ENCODE measurements around the gene BCAR3. TPM values are rescaled to one million over a fixed set of nuclear protein-coding genes. Genes with fewer than 3 reads are reported as not detected.

The BCAR3 gene
- total RNA-seq, 1 experiment from 2014 or later = 9.3 TPM

GRCh38 chr1:93678491-93678890, 3.1 kb downstream of the BCAR3 start:
- H3K9me3 Mint-ChIP-seq (ENCODE audit: unreplicated experiment) = no peaks in the 10 kb centered on the region
- no peak overlapping the region for H3K4me3 ChIP-seq (ENCODE audit: low read depth, low read length)
- H3K27ac Mint-ChIP-seq (ENCODE audit: unreplicated experiment) = no peak overlapping the region
- intact Hi-C loops (cut with micrococcal nuclease; ENCODE audit: unreplicated experiment) = loop anchor here (10.0 kb wide), 1 partner anchor 86 kb away; no protein-coding TSS in a partner anchor
- peaks cover 4% of the 10 kb centered on the region for H3K36me3 Mint-ChIP-seq (ENCODE audit: insufficient read depth, unreplicated experiment)
- TF ChIP-seq CTCF (IDR thresholded peaks at IDR 0.05; ENCODE audit: insufficient read depth in 1 of 2, low read depth in 1 of 2, low read length in 1 of 2, severe bottlenecking in 1 of 2, unreplicated experiment in 1 of 2) = no peak
- no peak for DNase-seq
- peaks cover 29% of the 10 kb centered on the region for H3K4me1 Mint-ChIP-seq (ENCODE audit: low read depth, unreplicated experiment)
- BruUV-seq (replicated peaks) = no TSS peak
- H3K27me3 ChIP-seq (replicated peaks; ENCODE audit: control insufficient read depth, insufficient read depth, low read length) = no peaks in the 10 kb centered on the region
- H3K4me3 Mint-ChIP-seq (ENCODE audit: unreplicated experiment) = no peak overlapping the region
- H3K36me3 ChIP-seq (ENCODE audit: control insufficient read depth, insufficient read depth, low read length) = no peaks in the 10 kb centered on the region
- no peaks in the 10 kb centered on the region for H3K27me3 Mint-ChIP-seq (ENCODE audit: insufficient read depth, unreplicated experiment)
- POLR2A ChIA-PET = no interaction called here
- CTCF ChIA-PET = interaction anchor here (0.6 to 1.2 kb wide), 2 partner anchors 135 to 169 kb away, joined by 3 read pairs; no protein-coding TSS in a partner anchor
- peaks cover 18% of the 10 kb centered on the region for H3K4me1 ChIP-seq
- H3K9me3 ChIP-seq = no peaks in the 10 kb centered on the region

GRCh38 chr1:93677729-93678128, 3.9 kb downstream of the BCAR3 start:
- intact Hi-C loops (cut with micrococcal nuclease; ENCODE audit: unreplicated experiment) = loop anchor here (10.0 kb wide), 1 partner anchor 87 kb away; no protein-coding TSS in a partner anchor

GRCh38 chr1:93676427-93676826, 5.2 kb downstream of the BCAR3 start:
- TF ChIP-seq CTCF (IDR thresholded peaks at IDR 0.05; ENCODE audit: insufficient read depth in 1 of 2, low read depth in 1 of 2, low read length in 1 of 2, severe bottlenecking in 1 of 2, unreplicated experiment in 1 of 2) = no peak
- no peak overlapping the region for H3K4me3 ChIP-seq (ENCODE audit: low read depth, low read length)
- Mint-ChIP-seq H3K27me3 (ENCODE audit: insufficient read depth, unreplicated experiment) (no peaks in the 10 kb centered on the region), H3K36me3 (ENCODE audit: insufficient read depth, unreplicated experiment) (peaks cover 14% of the 10 kb centered on the region), H3K4me1 (ENCODE audit: low read depth, unreplicated experiment) (peaks cover 39% of the 10 kb centered on the region), H3K9me3 (ENCODE audit: unreplicated experiment) (no peaks in the 10 kb centered on the region), H3K27ac (ENCODE audit: unreplicated experiment) (no peak overlapping the region), H3K4me3 (ENCODE audit: unreplicated experiment) (no peak overlapping the region)
- DNase-seq = no peak
- CTCF ChIA-PET = no interaction called here
- no peaks in the 10 kb centered on the region for H3K9me3 ChIP-seq
- H3K36me3 ChIP-seq (ENCODE audit: control insufficient read depth, insufficient read depth, low read length) = no peaks in the 10 kb centered on the region
- H3K4me1 ChIP-seq = peaks cover 39% of the 10 kb centered on the region
- POLR2A ChIA-PET = no interaction called here
- BruUV-seq (replicated peaks) = no TSS peak
- no peaks in the 10 kb centered on the region for H3K27me3 ChIP-seq (replicated peaks; ENCODE audit: control insufficient read depth, insufficient read depth, low read length)
- intact Hi-C loops (cut with micrococcal nuclease; ENCODE audit: unreplicated experiment) = loop anchor here (10.0 kb wide), 1 partner anchor 88 kb away; no protein-coding TSS in a partner anchor

More at GRCh38 chr1:93677729-93678128, 3.9 kb downstream of the BCAR3 start:
- TF ChIP-seq CTCF (IDR thresholded peaks at IDR 0.05; ENCODE audit: insufficient read depth in 1 of 2, low read depth in 1 of 2, low read length in 1 of 2, severe bottlenecking in 1 of 2, unreplicated experiment in 1 of 2) = no peak
- Mint-ChIP-seq H3K4me3 (ENCODE audit: unreplicated experiment) (no peak overlapping the region), H3K27me3 (ENCODE audit: insufficient read depth, unreplicated experiment) (no peaks in the 10 kb centered on the region), H3K36me3 (ENCODE audit: insufficient read depth, unreplicated experiment) (peaks cover 12% of the 10 kb centered on the region), H3K9me3 (ENCODE audit: unreplicated experiment) (no peaks in the 10 kb centered on the region), H3K4me1 (ENCODE audit: low read depth, unreplicated experiment) (peaks cover 36% of the 10 kb centered on the region), H3K27ac (ENCODE audit: unreplicated experiment) (no peak overlapping the region)
- H3K4me1 ChIP-seq = peaks cover 26% of the 10 kb centered on the region
- H3K4me3 ChIP-seq (ENCODE audit: low read depth, low read length) = no peak overlapping the region
- POLR2A ChIA-PET = no interaction called here
- H3K9me3 ChIP-seq = no peaks in the 10 kb centered on the region
- CTCF ChIA-PET = no interaction called here
- no TSS peak for BruUV-seq (replicated peaks)
- H3K27me3 ChIP-seq (replicated peaks; ENCODE audit: control insufficient read depth, insufficient read depth, low read length) = no peaks in the 10 kb centered on the region
- no peaks in the 10 kb centered on the region for H3K36me3 ChIP-seq (ENCODE audit: control insufficient read depth, insufficient read depth, low read length)
- no peak for DNase-seq

Data from Caco-2 (cell line).